Small intestine (tissue), 7 donors: ENCODE results near the gene KIF18A. TPM values are rescaled to one million over a fixed set of nuclear protein-coding genes. Genes with fewer than 3 reads are reported as not detected.

ENCODE experiments used
- DNase-seq, 2 donors: peaks; one replicate each; pipeline versions ENCODE4 v3.0.0 to v3.0.0-alpha.2; 2013
- FAIRE-seq: peaks from 2 replicates; lab custom pipeline; 2012; peaks lifted over from hg19 to GRCh38; lab: Jason Lieb, UNC
- H3K27ac ChIP-seq, 3 donors: one replicate each; pipeline ENCODE4 v1.5.1; 2013; ENCODE audit warnings: low read length in 2 of 3, mild to moderate bottlenecking in 2 of 3, control low read depth in 1 of 3, inconsistent platforms in 1 of 3, low read depth in 1 of 3, moderate library complexity in 1 of 3
- H3K27me3 ChIP-seq, 3 donors: one replicate each; pipeline ENCODE4 v1.6.1; 2013; ENCODE audit warnings: low read length in 3 of 3, inconsistent platforms in 1 of 3; ENCODE audit not compliant: control insufficient read depth in 3 of 3, insufficient read depth in 3 of 3
- H3K36me3 ChIP-seq, 3 donors: one replicate each; pipeline ENCODE4 v1.6.1; 2013; ENCODE audit warnings: low read length in 3 of 3, inconsistent platforms in 1 of 3, low read depth in 1 of 3, mild to moderate bottlenecking in 1 of 3, moderate library complexity in 1 of 3; ENCODE audit not compliant: control insufficient read depth in 3 of 3, insufficient read depth in 2 of 3
- H3K4me1 ChIP-seq, 3 donors: one replicate each; pipeline ENCODE4 v1.6.1; 2013; ENCODE audit warnings: low read length in 2 of 3, inconsistent platforms in 1 of 3, low read depth in 1 of 3, mild to moderate bottlenecking in 1 of 3, moderate library complexity in 1 of 3; ENCODE audit not compliant: control insufficient read depth in 3 of 3, insufficient read depth in 2 of 3
- H3K4me3 ChIP-seq, 3 donors: one replicate each; pipeline ENCODE4 v1.5.1; 2013; ENCODE audit warnings: low read length in 3 of 3, control low read depth in 1 of 3, inconsistent platforms in 1 of 3, low read depth in 1 of 3, mild to moderate bottlenecking in 1 of 3, moderate library complexity in 1 of 3
- H3K9me3 ChIP-seq, 2 donors: one replicate each; pipeline ENCODE4 v1.6.1; 2013; ENCODE audit warnings: low read depth in 1 of 2, low read length in 1 of 2; ENCODE audit not compliant: control insufficient read depth in 2 of 2, insufficient read depth in 1 of 2
- WGBS, 3 donors: extraction: QIAGEN DNeasy Blood & Tissue Kit; methylation state at CpG; one replicate each; pipeline ENCODE4 v1.1.7; 2013; 5-methylcytosine and 5-hydroxymethylcytosine counted together
- polyA plus RNA-seq, 4 donors: library from polyadenylated mRNA; stranded (reverse) in 3 of 4; unstranded in 1 of 4; fragments of 200-250 nt in 3 of 4; fragments of 120-200 nt in 1 of 4; gene quantifications; one replicate each; pipeline versions ENCODE4 v1.2.1 to v1.2.3, GENCODE V29; 2013
- donor health status: healthy with polysubstance abuse.
- donor health status: control.
- donor health status: control.
- donor health status: Bipolar disorder and iron deficiency.
- donor health status: healthy.

Gene KIF18A
- polyA plus RNA-seq, 4 donors, result 0.22 to 5.5 (median 3.9) TPM; not detected in 1

DNA sequence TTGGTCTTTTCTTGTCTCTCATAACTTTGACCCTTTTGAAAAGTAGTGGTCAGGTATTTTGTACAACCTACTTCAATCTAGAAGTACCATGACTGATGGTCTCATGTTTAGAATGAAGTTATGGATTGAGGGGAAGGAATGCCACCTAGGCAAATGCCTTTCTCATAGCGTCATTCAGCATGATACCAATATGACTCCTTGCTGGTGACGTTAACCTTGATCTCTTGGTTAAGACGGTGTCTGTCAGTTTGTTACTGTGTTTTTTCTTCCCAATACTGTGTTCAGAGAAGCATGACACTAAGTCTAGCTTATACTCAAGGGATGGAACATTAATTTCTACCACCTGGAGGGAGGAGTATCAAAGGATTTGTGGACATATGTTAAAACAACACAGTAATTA is 130.9 kb downstream of the KIF18A start:
- no peak for DNase-seq
- no peaks in the 10 kb centered on the region for H3K27me3 ChIP-seq
- no peaks in the 10 kb centered on the region for H3K4me1 ChIP-seq
- H3K36me3 ChIP-seq, result no peaks in the 10 kb centered on the region
- H3K9me3 ChIP-seq, result no peaks in the 10 kb centered on the region
- no peak overlapping the region for H3K4me3 ChIP-seq
- WGBS, 3 donors, result 77 to 94% (median 82%) methylated on average over 3 of the region's 3 CpGs
- H3K27ac ChIP-seq, result no peak overlapping the region
- no peak for FAIRE-seq

DNA sequence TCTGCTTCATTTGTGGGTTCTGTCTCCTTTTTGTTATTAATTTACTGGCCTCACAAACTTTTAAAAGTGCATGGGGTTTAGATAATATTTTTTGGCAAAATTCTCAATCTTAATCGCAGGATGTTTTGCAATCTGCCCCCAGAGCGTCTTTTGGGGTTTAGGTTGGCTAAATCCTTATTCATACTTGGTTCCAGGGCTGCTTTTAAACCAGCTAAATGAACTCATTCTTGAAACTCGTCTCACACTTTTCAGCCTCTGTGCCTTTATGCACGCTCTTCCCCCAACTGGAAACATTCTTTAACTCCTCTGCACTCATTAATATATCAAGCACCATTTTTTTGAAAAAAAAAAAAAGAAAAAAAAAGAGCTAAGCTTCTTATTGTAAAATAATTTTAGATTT is 131.7 kb downstream of the KIF18A start:
- no peak overlapping the region for H3K4me3 ChIP-seq
- H3K9me3 ChIP-seq, result no peaks in the 10 kb centered on the region
- H3K36me3 ChIP-seq, result no peaks in the 10 kb centered on the region
- no peak overlapping the region for H3K27ac ChIP-seq
- 71 to 73% (median 73%) methylated on average over 4 of the region's 4 CpGs for WGBS, 3 donors
- DNase-seq (no peak), FAIRE-seq (no peak)
- no peaks in the 10 kb centered on the region for H3K4me1 ChIP-seq
- no peaks in the 10 kb centered on the region for H3K27me3 ChIP-seq

DNA sequence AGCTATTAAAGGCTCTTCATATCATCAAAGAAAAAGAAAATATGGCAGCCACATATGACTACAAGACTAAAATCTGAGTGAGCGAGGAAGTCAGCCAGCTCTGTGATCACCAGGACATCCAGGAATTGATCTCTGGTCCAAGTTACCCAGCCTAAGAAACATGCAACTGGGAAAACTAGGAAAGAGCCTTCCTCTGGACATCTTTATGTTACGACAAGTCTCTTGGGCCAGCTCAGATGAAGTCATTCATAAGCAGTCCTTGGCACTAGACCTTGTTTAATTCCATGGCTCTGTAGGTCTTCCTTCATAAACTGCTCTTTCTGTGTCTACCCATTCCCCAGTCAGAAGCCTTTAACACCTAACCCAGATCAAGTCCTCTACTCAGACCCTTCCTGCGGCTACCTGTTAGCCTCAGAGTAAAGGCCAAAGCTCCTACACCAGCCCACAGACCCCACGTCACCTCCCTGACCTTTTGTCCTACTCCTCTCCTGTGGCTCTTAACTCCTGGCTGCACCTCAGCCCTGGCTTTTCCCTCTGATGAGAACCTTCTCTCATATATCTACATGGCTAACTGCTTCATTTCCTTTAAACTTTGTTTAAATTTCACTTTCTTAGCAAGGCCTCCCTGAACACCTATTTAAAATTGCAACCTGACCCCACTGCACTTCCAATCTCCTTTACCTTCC is 134.0 kb downstream of the KIF18A start:
- FAIRE-seq (no peak), DNase-seq (no peak)
- WGBS, 3 donors, result 83 to 88% (median 84%) methylated on average over 4 of the region's 4 CpGs
- H3K4me3 ChIP-seq, result no peak overlapping the region
- no peaks in the 10 kb centered on the region for H3K36me3 ChIP-seq
- no peaks in the 10 kb centered on the region for H3K4me1 ChIP-seq
- H3K27me3 ChIP-seq, result no peaks in the 10 kb centered on the region
- no peak overlapping the region for H3K27ac ChIP-seq
- no peaks in the 10 kb centered on the region for H3K9me3 ChIP-seq

DNA sequence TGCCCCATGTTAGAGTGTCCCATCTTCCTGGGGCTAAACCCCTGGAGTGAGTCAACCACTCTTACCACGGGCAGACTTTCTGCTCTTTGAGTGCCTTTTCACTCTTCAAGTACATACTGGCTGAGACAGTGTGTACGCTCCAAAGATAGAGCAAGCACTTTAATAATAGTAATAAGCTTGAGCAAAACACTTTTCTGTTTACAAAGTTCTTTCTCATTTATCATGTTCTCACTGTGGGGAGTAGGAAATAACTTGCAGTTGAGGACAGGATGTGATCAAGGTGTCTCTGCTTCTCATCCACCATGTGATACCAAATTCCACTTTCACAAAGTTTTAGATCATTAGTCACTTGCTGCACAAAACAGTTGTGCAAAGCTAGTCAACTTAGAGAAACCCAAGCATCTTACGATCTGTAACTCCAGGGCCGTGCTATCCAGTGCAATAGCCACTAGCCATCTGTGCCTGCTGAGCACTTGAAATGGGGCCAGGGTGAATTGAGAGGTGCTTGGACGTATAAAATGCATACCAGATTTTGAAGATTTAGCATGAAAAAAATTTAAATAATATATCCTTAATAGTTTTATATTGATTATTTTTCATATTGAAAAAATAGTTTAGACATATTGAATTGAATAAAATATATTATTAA is 135.3 kb downstream of the KIF18A start:
- no peaks in the 10 kb centered on the region for H3K4me1 ChIP-seq
- H3K9me3 ChIP-seq, result no peaks in the 10 kb centered on the region
- WGBS, 3 donors, result 77 to 85% (median 79%) methylated on average over 5 of the region's 5 CpGs
- H3K27ac ChIP-seq, result no peak overlapping the region
- FAIRE-seq (no peak), DNase-seq (no peak)
- H3K36me3 ChIP-seq, result no peaks in the 10 kb centered on the region
- no peaks in the 10 kb centered on the region for H3K27me3 ChIP-seq
- H3K4me3 ChIP-seq, result no peak overlapping the region

- Histone ChIP-seq H3K9me3 (no peaks in the 10 kb centered on the region), H3K36me3 (no peaks in the 10 kb centered on the region), H3K4me1 (no peaks in the 10 kb centered on the region), H3K4me3 (no peak overlapping the region), H3K27me3 (no peaks in the 10 kb centered on the region), H3K27ac (no peak overlapping the region)
- DNase-seq (no peak), FAIRE-seq (no peak)
- 70 to 82% (median 73%) methylated on average over 3 of the region's 3 CpGs for WGBS, 3 donors
Measured at GRCh38 chr11:27971171-27971570, 136.8 kb downstream of the KIF18A start.

Other genes starting within 250 kb of the KIF18A start
- gene METTL15, start 232 bp upstream of the KIF18A start, polyA plus RNA-seq, result 10 to 100 TPM in 1 of 4 donors, 1 to 10 TPM in 3; 2.4 to 16.6 (median 4.8) TPM